Ramos (cell line): ENCODE results near the gene PRKAG2.
"Not testable (repeated sequence)": the region's sequence is repeated elsewhere in the genome, so short reads cannot be mapped to it uniquely, and the experiment has no call there.

Experiments
- in situ Hi-C: fragments of 300-500 bp; cut with MboI; formaldehyde crosslinking; loops from one replicate; pipeline ENCODE4 v1.14.3; 2022; ENCODE audit warnings: low sequenced_read_pairs; ENCODE audit not compliant: unreplicated experiment

The PRKAG2 gene

DNA sequence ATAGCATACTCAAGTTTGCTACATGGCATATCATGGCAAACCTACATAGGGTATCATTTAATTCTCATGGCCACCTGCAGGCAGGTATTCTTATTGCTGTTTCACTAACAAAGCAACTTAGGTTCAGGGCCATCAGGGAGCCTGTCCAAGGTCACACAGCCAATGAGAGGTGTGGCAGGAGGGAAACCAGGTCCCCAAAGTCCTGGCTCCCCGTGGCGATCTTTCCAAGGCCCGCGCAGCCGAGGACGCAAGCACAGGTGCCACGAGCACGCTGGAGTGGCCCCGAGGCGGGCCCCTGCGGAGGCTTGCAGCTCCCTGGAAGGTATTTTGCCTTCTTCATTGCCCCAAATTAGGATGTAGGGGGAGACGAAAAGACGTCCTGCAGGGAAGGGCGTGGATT, 20.8 kb downstream of the PRKAG2 start:
- in situ Hi-C loops: no loop called here

DNA sequence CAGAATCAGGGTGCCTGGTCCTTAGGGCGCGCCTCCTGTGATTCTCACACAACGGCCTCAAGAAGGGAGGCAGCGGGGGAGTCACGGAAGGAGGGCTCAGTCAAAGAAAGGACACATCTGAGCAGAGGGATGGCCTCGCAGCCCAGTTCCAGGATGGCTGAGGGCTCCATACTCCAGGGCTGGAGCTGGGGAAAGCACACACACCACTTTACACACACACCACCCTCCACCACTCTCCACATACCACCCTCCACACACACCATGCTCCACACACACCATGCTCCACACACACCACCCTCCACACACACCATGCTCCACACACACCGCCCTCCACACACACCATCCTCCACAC, 22.2 kb downstream of the PRKAG2 start:
- in situ Hi-C loops: no loop called here

DNA sequence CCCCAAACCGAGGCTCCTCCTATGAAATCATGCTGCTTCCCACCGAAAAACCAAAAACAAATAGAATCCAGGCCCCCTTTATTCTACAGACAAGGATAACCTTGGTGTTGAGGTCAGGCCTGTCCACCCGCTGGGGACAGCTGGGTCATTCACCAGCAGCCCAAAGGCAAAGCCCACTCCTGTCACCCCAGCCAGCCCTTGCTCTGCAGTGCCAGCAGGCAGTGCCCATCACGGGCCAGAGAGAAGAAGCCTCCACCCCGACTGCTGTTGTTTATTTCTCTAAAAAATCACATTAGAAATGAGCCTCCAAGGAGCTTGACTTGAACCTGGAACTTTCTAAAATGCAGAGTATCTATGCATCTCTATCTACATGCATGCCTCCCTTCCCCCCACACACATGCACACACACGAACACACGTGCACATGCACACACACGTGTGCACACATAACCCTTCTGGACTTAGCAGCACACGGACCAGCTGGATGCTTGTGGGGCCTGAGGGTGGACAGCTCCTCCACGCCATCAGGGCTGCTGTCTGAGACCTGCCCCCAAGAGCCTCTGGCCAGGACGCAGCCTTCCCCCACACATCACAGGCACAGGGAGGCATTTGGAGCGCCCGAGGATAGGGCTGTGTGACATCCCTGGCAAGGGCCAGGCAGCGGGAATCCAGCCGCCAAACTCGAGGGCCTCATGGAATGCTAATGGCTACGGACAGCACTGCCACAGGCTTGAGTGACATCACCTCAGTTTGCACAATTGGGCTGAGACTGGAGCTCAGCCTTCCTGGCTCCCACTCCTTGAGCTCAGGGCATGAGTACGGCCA, 22.8 kb downstream of the PRKAG2 start:
- in situ Hi-C loops: no loop called here

DNA sequence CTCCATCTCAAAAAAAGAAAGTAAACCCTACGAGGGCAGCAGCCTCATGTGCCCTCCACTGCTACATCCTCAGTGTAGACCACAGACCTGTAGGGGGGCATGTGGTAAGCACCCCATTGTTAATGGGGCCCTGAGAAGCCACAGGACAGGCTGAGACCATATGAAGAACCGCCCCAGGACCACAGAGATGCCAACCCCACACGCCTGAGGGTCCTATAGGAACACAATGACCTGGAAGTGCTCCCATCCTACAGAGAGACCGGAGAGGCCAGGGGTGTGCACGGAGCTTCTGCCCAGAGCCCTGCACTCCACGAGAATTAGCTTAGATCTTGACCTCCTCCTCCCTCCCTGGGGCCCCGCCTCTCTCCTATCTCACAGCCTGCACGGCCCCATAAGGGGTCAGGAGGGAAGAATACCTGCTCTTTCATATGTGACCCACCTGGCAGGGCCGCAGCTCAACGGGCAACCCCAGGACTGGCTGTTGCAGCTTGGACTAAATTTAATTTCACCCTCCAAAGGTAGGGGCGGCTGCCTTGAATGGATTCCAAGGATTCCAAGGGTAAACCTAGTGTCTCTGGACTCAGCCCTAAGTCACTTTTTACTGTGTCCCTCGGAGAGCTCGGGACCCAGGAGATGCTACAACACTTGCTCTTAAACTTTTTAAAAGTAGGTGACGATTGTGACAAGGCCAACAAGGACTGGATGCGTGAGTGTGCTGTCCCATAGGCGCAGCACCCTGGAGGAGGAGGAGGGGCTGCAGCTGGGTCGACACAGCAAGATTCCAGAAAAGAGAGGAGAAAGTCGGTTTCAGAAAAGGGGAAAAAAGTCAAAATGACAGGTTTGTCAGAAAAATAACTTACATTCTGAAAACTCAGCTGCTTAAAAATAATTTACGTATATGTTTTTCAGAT, 24.2 kb downstream of the PRKAG2 start:
- in situ Hi-C loops: no loop called here

DNA sequence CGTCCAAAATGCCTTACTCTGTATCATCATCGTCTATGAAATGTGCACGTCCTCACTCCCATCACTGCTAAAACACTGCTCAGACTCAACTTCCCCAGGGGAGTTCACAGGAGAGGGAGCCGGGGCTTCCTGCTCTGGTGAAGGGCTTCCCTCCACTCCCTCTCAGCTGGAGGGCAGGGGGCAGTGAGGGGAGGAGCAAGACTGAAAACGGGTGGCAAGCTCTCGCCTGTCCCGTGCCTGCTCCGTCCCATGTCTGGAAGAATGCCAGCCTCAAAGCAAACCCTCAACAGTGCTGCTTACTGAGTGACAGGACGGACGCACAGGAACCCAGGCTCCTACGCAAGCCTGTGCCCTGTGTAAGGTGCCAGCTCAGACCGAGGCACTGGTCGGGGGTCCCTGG, 25.1 kb downstream of the PRKAG2 start:
- in situ Hi-C loops: no loop called here

DNA sequence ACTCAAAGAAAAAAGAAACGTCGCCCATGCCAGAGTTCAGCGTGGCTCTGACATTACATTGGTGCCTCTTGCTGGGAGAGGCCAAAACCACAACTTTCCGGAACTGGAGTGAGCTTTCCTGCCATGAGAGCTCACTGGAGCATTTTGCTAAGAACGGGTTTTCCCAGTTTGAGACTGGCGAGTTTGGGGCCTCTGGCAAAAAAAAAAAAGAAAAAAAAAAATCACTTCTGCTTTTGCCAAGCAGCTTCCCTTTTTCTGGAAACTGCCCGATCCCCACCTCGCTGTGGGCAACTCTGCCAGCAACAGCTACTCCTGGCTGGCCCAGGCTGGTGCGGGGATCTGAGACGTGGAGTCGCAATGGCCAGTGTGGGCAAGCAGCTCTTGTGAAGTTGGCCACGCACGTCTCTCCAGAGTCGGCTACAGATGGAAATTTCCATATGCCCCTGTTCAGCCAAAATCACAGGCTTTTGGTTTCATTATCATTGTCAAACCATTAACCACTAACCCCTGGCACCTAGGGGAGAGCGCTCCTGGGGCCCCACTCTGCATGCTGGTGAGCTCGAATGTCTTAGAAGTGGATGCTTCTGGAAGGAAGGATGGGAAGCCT, 25.7 kb downstream of the PRKAG2 start:
- in situ Hi-C loops: no loop called here

DNA sequence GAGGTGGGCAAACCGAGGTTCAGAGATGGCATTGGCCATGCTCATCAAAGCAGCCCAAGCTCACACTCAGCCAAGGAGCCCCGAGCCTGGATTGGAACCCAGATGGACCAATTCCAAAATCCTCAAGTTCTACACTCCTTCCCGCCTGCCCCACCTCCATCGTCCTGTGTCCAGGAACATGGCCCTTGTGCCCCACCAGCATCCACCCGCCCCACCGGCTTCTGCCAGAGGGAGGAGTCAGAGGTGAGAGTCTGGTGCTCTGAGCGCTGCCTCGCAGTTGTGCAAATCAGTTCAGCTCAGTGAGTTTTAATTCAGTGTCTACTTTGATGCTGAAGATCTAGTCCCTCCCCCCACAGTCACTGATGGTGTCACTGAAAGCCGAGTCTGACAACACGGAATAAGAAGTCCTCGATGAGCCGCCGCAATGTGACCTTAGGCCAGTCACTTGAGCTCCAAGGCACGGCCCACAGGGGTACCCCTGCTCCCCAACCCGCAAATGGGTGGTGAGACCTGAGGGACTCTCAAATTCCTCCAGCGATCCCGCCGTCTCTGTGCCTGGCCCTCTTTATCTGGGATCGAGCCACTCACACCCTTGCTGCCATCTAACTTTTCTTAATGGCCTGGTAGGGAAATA, 26.3 kb downstream of the PRKAG2 start:
- in situ Hi-C loops: no loop called here

DNA sequence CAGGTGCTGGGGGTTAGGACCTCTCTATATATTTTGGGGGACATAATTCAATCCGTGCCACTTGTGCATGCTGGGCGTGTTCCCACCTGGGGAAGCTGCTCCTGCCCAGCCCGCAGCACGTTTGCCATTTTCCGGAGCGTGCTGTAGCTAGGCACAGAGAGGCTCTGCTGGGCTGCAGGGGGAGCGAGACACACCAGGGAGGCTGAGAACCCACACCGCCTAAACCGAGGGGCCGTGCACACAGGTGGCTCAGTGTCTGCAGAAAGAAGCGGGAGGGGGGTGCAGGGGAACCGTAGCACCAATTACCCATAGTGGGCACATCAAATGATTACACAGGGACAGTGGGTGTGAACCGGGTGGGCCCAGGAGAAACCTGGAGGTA, 27.0 kb downstream of the PRKAG2 start:
- in situ Hi-C loops: no loop called here

DNA sequence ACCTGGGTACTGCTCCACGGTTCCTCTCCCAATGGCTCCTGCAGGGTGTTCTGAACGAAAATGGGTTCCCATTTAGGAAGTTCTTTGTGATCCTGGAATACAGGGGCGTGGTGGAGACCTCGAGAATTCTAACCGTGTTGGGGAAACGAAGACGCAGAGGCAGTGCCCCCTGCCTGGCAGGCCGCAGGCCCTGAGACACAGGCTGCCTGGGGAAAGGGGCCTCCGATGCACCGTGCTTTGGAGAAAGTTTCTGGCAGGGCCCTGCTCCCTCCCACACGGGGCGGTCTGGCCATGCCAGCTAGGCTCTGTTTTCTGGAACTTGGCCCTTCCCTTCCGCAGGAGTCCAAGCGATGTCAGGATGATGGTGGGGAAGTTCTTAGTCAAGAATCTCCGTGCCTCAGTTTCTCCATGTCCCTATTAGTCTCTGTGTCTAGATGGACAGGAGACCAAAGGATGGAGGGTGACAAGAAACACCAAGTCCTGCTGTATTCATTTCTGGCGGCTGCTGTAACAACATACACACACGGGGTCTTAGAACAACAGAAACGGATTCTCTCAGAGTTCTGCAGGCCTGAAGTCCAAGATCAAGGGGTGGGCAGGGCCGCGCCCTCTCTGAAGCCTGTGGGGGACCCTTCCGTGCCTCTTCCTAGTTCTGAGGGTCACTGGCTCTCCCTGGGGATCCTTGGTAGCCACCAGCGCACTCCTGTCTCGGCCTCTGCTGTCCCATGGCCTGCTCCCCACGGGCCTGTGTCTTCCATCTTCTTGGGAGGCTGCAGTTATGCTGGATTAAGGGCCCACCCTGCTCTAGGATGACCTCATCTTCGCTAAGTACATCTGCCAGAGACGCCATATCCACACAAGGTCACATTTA, 27.7 kb downstream of the PRKAG2 start:
- in situ Hi-C loops: no loop called here

DNA sequence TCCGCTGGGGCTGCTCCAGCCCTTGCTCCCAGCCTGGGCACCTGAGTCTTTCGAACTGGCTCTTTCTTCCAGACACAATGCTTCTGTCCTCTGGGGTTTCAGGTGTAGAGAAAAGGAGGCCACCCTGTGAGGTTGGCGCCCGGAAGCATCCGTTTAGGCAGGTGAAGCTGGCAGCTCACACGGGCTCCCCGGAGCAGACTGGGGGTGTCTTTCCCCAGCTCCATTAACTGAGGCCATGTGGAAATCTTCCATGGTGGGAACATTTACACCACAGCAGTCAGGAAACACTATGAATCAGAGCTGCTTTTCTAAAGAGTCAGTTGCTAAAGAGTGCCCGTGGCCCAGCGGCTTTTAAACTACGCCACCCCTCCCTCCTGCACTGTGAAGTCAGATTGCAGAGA, 29.2 kb downstream of the PRKAG2 start:
- in situ Hi-C loops: no loop called here

DNA sequence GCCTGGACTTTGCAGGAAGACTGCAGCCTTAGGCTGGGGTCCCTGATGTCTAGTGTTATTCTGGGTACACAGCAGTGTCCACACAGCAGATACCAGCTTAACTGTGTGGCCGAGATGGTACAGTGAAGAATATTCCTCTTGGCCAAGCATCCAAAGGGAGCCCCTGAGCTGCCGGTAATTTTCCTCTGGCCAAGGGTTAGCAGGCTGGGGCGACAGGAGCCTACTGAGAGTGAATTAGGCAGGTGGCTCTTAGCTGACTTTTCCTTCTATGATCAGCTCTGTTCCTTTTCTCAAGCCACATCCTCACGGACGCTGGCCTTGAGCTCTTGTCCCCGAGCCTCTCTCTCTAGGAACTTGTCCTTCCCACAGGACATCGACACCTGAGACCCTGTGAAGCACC, 29.8 kb downstream of the PRKAG2 start:
- in situ Hi-C loops: no loop called here

DNA sequence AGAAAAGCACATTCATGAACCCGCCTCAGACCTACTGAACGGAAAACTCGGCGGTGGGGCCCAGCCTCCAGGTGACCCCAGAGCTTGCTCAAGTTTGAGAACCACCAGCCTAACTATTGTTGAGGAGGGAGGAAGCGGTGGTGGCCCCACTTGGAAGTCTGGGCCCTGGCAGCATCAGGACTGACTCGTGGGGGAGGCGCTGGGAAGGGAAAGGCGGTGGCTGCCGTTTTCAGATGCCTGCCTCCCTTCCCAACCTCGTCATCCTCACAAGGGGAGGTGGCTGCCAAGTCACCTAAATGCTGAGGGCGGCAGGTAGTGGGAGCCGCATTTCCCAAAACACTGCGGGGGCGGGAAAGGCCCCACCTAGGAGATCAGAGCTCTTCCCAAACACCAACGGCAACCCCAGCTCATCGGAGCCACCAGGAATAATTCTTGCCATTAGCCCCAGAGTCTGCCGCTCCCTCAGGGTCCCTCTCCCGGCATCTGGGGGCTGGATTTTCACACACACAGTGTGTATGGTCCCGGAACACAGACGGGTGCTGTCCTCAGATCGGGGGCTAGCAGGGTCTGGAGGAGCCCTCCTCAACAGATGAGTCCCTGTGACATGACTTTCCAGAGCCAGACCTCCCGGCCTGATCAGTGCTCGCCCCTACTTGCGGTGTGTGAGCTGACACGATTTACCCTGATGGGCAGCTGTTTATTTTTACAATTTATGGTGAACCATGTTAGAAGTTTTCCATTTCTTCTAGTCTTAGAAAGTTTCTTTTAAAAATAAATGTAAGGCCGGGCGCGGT, 31.3 kb downstream of the PRKAG2 start:
- in situ Hi-C loops: no loop called here

DNA sequence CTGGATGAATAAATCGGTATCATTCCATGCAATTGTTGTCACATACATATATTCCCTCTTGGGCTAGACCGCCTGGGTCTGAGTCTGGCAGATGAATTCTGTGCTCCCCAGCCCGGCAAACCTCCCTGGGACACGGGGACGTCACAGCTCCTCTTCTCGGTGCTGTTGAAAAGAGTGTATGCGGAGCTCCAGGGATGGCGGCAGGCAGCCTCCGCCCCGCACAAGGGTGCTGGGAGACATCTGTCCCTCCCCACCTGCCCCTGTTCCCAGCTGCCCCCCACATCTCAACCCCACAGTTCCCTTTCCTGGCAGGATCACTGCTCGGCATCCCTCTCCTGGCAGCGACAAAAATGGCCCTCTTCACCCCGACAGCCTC, 32.1 kb downstream of the PRKAG2 start:
- in situ Hi-C loops: no loop called here

DNA sequence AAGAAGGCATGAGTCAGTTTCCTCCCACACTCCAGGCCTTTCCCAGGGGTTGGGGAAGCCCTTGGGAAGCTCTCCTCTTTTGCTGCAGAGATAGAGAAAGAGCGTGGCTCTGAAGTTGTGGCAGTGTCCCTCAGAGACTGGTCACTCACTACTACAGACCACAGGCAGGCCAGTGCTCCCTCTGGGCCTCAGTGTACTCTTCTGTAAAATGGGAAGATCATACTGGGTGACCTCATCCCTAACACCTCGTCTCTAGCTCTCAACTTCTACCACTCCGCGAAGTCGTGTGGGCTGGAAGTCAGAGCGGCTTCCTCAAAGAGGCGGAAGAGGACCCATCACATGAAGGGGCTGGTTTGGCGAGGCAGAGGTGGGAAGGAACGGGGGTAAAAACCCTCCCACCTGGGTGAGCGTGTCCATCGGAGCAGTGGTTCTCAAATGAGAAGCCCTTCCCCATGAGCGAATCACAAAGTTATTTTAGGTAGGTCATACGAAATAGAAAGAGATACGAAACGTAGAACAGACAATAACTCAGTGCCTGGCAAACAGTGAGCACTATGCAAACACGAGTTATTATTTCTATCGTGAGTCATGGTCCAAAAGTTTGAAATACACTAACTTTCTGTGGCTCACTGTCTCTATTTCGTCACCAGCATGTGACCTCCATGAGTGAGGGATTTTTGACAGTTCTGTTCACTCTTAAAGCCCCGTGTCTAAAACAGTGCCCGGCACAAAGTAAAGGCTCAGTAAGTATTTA, 32.7 kb downstream of the PRKAG2 start:
- in situ Hi-C loops: no loop called here

DNA sequence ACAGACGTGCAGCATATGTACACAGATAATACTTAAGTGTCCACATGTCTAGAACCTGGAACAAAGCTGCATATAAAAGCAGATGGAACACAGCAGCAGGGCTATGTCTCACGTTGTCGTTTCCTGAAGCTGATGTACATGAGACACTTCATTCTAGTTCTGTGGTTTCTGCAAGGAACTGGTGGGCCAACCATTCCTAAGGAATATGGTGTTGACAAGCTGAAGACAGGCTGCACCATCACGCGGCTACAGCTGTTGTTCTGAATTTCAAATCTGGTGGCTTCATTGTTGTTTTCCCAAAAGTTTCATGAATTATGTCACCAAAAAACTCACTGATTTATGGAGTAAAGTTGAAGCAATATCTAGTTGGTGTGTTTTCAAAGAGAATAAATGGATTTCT, 33.7 kb downstream of the PRKAG2 start:
- in situ Hi-C loops: no loop called here

DNA sequence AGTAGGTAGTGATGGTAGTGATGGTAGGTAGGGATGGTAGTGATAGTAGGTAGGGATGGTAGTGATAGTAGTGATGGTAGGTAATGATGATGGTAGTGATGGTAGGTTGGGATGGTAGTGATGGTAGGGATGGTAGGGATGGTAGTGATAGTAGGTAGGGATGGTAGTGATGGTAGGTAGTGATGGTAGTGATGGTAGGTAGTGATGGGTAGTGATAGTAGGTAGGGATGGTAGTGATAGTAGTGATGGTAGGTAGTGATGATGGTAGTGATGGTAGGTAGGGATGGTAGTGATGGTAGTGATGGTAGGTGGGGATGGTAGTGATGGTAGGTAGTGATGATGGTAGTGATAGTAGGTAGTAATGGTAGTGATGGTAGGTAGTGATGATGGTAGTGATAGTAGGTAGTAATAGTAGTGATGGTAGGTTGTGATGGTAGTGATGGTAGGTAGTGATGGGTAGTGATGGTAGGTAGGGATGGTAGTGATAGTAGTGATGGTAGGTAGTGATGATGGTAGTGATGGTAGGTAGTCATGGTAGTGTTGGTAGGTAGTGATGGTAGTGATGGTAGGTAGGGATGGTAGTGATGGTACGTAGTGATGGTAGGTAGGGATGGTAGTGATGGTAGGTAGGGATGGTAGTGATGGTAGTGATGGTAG, 35.4 kb downstream of the PRKAG2 start:
- in situ Hi-C loops: not testable (repeated sequence)

DNA sequence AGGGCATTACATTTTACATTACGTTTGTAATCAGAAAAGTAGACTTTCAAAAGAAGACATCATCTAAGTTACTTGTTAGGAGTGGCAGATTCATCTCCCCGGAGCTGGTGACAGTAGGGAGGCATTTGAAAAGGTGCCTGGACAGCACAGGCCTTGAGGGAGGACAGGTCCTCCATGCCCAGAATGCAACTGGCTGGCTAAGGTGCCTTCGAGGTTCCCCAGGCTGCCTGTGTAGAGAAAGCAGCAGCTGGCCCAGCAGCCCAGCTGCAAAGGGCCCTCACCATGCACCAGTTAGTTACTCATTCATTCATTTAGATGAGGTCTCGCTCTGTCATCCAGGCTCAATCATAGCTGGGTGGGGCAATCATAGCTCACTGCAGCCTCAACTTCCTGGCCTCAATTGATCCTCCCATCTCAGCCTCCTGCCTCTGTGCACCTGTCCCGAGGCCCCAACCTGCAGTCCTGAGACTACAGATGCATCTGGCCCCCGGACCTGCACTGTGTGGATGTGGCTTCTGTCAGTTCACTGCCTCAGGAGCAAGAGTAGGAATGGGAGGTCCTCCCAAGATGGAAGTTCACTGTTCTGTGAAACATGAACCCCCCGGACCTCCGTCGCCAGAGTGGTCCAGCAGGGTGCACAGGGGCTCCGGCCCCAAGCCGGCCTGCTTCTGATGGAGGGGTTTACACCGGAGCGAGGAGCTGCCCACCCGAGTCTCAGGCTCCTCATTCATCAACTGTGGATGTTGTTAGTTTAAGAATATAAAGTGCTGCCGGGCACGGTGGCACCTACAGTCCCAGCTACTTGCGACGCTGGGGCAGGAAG, 36.6 kb downstream of the PRKAG2 start:
- in situ Hi-C loops: no loop called here
